ENCODE data around the gene KANK4.

GRCh38 chr1:62342270-62342669 is 23.0 kb upstream of the KANK4 start:
- TF ChIP-seq CTCF (IDR thresholded peaks at IDR 0.05; ENCODE audit: borderline replicate concordance, extremely low read depth, low read length, poor library complexity, severe bottlenecking): no peak
- TF ChIP-seq EZH2 (IDR thresholded peaks at IDR 0.05; ENCODE audit: borderline replicate concordance, low read depth, low read length, severe bottlenecking): no peak
